ENCODE measurements around the gene TTF2.

DNA sequence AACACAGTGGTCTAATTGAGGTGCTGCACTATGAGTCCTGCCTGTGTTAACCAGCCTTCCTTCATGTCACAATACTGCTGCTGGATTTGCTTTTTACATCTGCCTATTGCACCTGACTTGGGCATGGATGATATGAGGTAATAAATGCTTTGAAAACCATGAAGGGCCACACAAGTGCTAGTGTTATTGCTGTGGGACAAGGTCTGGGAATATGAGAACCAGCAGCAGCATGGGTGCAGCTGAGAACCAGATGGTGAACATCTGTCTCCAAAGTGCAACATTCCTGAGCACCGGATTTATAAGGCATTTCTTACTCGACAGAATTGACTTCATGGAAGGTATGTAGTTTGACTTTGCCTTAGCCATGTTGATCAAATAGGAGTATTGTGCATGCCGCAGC, 44.9 kb downstream of the TTF2 start:
- no peak for TF ChIP-seq EZH2phosphoT487 (IDR thresholded peaks at IDR 0.05; ENCODE audit: insufficient read depth, low read depth)
- TF ChIP-seq EZH2 (IDR thresholded peaks at IDR 0.05; ENCODE audit: insufficient read depth, poor library complexity, severe bottlenecking), result no peak

All from GM23248 (cell line).